Muscle of arm (tissue), 12 donors: ENCODE data around the gene RGS14. TPM values are rescaled to one million over a fixed set of nuclear protein-coding genes. Genes with fewer than 3 reads are reported as not detected.
A peak's percentile ranks its signal among the peaks of the same experiment; 100 is the strongest.
"Not testable (repeated sequence)": the region's sequence is repeated elsewhere in the genome, so short reads cannot be mapped to it uniquely, and the experiment has no call there.

Experiments
- DNase-seq: peaks from one replicate; pipeline ENCODE4 v3.0.0-alpha.2; 2013
- polyA plus RNA-seq, 12 donors: library from polyadenylated mRNA; unstranded; fragments of 120-200 nt; gene quantifications; one replicate each; pipeline ENCODE4 v1.2.1, GENCODE V29; 2013; ENCODE audit not compliant: insufficient read length in 12 of 12

RGS14 gene
- polyA plus RNA-seq, 12 donors: 8.2 to 23.6 (median 12.9) TPM; not detected in 1

- no peak for DNase-seq
These were observed 10.9 kb upstream of the RGS14 start for GRCh38 chr5:177346820-177347219.

- DNase-seq: no peak
These were observed 10.0 kb upstream of the RGS14 start for GRCh38 chr5:177347699-177348098.

- no peak for DNase-seq
These were observed 8.4 kb upstream of the RGS14 start for GRCh38 chr5:177349362-177349647.

- DNase-seq: no peak
These were observed 8.0 kb upstream of the RGS14 start for GRCh38 chr5:177349762-177350161.

GRCh38 chr5:177350776-177351391 lies 6.8 kb upstream of the RGS14 start:
- DNase-seq: no peak

- peak; percentile 96 for DNase-seq
These were observed 6.1 kb upstream of the RGS14 start, which contains the start of gene LMAN2 for GRCh38 chr5:177351392-177352329. Gene LMAN2, minus strand, starts transcription at chr5:177351668. Its CDS starts 21 bp downstream, at chr5:177351647.

- no peak for DNase-seq
These were observed 4.6 kb upstream of the RGS14 start for GRCh38 chr5:177353093-177353492.

GRCh38 chr5:177354256-177354655 lies 3.5 kb upstream of the RGS14 start:
- no peak for DNase-seq

- DNase-seq: no peak
These were observed 3.0 kb upstream of the RGS14 start for GRCh38 chr5:177354711-177355110.

- DNase-seq: no peak
These were observed 2.4 kb upstream of the RGS14 start for GRCh38 chr5:177355162-177355867.

GRCh38 chr5:177355868-177356168 lies 1.9 kb upstream of the RGS14 start:
- no peak for DNase-seq

- no peak for DNase-seq
These were observed 978 bp upstream of the RGS14 start for GRCh38 chr5:177356746-177357145.

- DNase-seq: no peak
These were observed 622 bp upstream of the RGS14 start for GRCh38 chr5:177357146-177357458.

GRCh38 chr5:177358370-177358819 lies 671 bp downstream of the RGS14 start:
- no peak for DNase-seq

GRCh38 chr5:177359451-177359851 lies 1.7 kb downstream of the RGS14 start:
- no peak for DNase-seq

GRCh38 chr5:177359860-177360259 lies 2.1 kb downstream of the RGS14 start:
- DNase-seq: no peak

- DNase-seq: not testable (repeated sequence)
These were observed 3.0 kb downstream of the RGS14 start for GRCh38 chr5:177360740-177361139.

- DNase-seq: no peak
These were observed 3.9 kb downstream of the RGS14 start for GRCh38 chr5:177361418-177362291.

GRCh38 chr5:177362292-177362609 lies 4.5 kb downstream of the RGS14 start:
- DNase-seq: no peak

- no peak for DNase-seq
These were observed 5.1 kb downstream of the RGS14 start for GRCh38 chr5:177362610-177363507.

GRCh38 chr5:177363565-177363964 lies 5.8 kb downstream of the RGS14 start:
- no peak for DNase-seq
